ENCODE data around the gene ARID1A.

- no peak for TF ChIP-seq CTCF (IDR thresholded peaks at IDR 0.05)
- no peak for TF ChIP-seq EP300 (IDR thresholded peaks at IDR 0.05)
These were observed 89.1 kb downstream of the ARID1A start for GRCh38 chr1:26784886-26785285.

Data from sigmoid colon (tissue), 4 donors.